HG03135 (cell line): ENCODE results near the gene MRPL17.

Experiments used
- ATAC-seq: cut with Tn5 transposase; IDR thresholded peaks from one replicate; pipeline ENCODE4 v1.9.1; 2021; ENCODE audit warnings: mild to moderate bottlenecking, moderate library complexity; ENCODE audit not compliant: unreplicated experiment

The MRPL17 gene

DNA sequence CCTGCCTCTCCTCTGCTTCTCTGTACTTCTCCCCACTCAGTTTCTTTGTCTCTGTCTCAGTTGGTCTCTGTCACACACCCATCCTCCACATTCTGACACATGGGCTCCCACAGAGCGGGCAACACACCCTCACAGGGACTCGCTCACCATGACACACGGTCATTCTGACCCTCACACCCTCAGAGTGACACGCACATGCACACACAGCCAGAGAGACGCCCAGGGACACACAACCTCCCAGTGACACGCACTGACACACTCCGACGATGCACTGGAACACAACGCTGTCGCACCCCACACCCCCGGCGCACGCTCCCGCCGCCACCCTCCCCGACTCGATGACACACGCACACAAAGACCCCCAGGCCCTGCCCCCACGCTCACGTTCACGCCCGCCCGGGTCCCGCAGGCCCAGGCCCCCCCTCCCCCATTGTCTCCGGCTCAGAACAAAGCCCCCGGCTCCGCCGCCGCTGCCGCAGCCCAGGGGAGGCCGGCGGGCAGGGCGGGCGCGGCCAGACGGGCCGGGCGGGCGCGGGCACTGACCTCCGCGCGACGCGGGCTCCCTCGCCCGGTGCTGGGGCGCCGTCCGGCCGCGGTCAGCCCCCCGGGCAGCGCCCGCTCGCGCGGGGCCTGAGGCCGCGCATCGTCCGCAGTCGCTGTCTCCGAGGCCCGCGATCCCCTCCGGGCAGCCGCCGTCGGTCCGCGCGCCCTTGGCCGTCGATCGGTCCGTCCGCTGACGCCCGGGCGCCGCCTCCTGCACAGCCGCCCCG is 27.9 kb downstream of the MRPL17 start:
- no peak for ATAC-seq

DNA sequence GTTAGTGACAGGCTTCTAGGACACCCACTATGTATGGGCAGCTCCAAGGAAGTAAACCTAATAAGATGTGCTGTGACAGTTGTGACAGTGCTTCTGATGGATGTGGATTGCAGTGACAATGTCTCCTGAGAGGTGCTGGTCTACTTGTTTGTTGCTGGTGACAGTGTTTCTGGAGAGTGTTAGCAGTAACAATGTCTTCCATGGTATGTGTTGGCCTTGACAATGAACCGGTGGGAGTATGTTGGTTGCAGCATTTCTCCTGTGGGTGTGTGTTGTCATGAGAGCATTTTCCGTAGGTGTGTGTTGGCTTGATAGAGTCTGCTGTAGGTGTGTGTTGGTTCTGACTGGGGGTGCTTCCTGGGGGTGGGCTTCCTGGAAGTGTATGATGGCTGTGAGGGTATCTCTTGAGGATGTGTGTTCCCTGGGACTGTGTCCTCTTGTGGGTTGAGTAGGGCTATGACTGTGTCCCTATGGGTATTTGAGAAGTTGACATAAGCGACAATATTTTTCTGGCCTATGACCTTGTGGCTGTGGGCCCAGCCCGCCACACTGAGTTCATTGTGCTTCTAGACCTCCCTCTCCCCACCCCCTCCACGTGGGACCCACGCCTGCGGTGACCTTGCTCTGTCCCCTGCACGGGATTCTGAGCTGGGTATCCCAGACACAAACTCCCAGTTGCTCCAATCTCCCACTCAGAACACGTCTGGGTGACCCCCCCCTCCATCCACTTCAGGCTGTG is 28.7 kb downstream of the MRPL17 start:
- ATAC-seq: no peak

DNA sequence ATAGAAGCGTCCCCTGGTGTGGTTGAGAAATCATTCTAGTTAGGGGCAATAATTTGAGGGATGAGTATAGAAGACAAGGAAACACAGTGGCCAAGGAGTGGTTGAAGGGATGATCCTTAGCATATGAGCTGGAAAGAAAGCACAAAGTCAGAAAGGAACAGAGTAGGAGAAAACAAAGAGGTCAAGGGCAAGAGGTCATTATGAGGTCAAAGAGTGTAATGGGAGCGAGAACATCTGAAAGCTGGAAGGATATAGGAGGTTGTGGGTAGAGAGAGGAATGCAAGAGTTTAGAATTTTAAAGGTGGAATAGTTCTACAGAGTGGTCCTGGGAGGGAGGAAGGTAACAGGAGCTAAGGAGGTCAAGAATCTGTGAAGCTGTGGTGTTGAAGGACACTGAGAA is 29.5 kb downstream of the MRPL17 start:
- no peak for ATAC-seq

DNA sequence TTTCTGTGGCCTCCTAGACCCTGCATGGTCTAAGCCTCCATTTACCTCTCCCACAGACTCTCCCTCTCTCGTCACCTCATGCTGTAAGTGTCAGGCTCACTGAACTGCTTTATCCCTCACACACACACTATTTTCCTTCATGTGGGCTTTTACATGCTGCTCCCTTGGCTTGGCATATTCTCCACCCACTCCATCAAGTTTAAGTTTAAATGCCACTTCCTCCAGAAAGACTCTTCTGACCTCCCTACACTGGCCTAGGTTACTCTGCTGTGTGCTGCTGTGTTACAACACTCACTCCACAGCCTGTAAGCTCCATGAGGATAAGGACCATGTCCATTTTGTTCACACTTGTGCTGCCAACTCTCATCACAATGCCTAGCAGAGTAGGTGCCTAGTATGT is 30.0 kb downstream of the MRPL17 start:
- ATAC-seq: no peak

DNA sequence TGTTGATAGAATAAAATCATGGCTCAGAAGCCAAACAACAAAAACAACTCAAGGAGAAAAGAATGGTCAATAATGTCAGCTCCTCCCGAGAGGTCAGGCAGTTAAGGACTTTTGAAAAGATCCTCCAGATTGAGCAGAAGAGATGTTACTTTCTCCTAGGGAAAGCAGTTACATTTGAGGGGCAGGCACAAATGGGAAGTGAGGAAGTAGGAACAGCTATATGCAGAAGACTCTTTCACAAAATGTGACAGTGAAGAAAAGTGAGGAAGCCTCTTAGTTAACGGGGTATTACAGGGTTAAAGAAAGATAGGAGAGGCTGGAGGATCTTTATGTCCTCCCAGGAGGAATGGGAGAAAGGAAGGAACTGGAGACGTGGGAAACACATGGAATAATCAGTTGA is 31.0 kb downstream of the MRPL17 start:
- no peak for ATAC-seq

DNA sequence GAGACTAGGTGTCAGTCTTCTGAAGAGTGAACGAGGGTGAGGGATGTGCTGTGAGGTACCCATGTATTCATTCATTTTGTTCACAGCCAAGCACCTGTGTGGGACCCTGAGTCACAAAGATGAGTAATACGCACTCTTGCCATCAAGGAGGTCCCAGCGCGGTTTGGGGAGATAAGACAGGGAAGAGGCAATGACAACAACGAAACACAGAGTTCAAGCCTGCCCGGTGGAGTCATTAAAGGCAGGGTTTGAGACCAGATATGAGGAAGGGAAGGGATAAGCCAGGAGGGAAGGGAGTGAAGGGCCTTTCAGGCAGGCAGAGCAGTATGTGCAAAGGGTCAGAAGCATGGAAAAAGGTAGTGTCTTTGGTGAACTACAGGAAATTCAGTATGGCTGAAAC is 32.2 kb downstream of the MRPL17 start:
- no peak for ATAC-seq

DNA sequence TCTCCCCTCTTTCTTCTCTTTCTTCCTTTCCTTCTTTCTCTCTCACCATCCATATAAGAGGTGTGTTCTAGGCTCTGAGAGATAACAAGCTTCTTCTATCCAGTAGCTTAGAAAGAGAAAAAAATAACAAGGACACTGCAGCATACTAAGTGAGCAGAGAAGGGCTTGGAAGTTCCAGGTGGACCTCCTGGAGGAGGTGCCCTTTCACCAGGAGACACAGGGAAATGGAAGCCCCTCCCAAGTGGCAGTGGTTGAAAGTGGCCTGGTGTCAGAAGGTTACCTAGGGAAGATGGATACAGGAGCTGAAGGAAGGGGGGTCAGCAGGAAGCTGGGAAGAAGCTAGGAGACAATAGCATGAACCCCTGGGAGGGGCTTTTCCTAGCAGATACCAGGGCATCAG is 33.0 kb downstream of the MRPL17 start:
- no peak for ATAC-seq

DNA sequence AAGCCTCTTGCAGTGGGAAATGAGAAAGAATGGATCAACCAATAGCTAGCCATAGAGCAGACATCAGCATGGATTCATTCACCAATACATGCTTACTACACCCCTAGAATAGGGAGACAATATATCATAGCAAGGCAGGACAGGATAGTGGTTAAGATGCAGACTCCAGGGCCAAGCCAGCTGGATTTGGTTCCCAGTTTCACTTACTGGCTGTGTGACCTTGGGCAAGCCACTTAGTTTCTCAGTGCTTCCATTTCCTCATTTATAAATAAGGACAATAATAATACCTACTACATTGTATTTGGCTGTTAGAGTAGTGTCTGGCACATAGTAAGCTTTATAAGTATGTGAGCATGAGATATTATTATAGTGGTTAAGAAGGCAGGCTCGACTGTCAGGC is 34.6 kb downstream of the MRPL17 start:
- no peak for ATAC-seq

DNA sequence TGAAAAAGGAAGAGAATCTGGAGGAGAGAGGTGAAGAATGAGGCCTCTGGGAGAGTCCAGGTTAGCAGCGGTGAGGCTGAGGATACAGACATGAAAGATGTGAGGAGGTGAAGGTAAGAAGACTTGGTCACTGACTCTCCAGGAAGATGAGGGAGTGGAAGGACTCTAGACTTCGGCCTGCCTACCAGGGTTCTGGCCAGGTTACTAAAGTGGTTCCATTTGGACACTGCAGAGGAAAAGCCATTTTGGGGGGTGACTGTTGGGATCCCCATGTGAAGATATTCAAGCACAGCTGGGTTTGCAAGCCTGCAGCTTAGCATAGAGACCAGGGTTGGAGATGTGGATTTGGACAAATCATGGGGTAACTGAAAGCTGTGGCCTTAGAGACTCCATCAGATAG is 35.3 kb downstream of the MRPL17 start:
- ATAC-seq: no peak

DNA sequence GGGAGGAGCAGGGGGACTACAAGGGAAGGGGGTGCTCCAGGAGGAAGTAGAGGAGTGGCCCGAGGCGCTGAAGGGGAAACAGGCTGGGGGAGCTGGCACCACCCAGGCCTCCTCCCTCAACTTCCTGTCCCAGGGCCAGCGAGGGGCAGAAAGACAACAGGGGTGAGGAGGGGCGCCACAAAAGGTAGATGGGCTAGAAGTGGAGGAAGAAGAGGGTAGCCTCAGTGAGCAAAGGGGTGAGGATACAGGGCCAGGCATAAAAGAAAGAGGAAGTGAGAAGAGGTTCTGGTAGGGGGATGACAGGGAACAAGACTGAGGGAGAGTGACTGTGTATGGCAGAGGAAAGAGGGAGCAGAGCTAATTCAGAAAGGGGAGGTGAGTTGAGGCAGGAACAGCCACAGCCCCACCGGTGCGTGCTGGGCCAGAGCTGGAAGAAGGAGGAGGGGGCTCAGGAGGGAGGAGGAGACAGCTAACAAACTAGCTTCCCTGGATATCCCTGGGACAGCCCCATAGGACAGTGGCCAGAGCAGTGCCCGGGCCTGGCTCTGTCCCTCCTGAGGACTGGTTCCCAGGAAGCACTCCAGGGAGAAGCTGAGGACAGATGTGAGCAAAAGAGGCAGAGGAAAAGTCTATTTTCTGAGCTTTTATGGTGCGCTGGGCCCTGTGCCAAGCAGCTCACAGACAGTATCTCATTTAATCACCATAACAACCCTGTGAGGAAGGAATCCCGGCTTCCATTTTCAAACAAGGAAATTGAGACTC is 36.0 kb downstream of the MRPL17 start:
- peak; percentile 90 for ATAC-seq

DNA sequence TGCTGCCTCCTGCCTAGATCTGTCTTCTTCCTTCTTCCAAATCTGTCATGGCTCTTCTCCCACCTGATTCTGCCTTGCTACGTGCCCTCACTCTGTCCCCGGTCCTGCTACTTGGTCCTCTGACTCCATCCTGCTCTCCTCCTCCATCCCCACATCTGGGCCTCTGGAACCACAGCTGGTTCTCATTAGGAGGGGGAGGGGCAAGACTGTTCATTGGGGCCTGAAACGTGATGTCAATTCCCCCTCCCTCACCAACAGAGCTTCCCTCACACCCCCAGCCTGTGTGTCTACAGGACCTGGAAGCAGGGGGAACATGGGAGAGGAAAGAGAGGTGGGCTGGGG is 36.6 kb downstream of the MRPL17 start:
- ATAC-seq: no peak

DNA sequence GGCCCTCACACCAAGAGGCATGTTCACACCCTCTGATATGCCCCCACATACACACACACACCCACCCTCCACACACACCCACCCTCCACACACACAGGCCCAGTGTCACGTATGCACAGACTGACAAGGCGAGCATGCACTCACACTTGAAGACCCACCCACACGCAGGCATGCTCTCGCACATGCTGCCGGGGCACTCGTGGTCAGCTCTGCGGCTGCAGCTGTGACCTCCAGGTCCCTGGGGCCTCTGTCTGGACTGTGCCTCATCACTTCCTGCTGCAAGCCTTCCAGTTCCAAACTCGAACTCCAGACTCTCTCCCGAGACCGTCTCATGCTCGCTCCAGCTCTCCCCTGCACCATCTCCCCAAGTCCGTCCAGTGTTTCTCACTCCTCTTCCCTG is 37.1 kb downstream of the MRPL17 start:
- no peak for ATAC-seq

DNA sequence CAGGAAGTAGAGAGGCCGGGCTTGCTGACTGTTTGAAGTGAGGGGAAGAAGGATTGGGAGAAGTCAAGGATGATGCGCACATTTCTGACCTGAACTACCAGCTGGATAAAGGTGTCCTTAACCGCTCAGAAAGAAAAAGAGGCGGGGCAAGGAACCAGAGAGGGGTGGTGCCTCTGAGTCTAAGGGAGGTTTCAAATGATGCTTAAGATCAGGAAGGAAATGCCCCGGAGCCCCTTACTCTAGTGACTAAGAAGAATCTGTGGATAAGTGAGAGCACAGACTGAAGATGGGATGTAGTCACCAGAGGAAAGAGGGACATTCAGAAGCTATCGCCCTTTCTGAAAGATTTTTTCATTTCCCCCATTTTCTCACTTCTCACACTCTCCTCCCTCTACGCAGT is 40.2 kb downstream of the MRPL17 start:
- no peak for ATAC-seq

DNA sequence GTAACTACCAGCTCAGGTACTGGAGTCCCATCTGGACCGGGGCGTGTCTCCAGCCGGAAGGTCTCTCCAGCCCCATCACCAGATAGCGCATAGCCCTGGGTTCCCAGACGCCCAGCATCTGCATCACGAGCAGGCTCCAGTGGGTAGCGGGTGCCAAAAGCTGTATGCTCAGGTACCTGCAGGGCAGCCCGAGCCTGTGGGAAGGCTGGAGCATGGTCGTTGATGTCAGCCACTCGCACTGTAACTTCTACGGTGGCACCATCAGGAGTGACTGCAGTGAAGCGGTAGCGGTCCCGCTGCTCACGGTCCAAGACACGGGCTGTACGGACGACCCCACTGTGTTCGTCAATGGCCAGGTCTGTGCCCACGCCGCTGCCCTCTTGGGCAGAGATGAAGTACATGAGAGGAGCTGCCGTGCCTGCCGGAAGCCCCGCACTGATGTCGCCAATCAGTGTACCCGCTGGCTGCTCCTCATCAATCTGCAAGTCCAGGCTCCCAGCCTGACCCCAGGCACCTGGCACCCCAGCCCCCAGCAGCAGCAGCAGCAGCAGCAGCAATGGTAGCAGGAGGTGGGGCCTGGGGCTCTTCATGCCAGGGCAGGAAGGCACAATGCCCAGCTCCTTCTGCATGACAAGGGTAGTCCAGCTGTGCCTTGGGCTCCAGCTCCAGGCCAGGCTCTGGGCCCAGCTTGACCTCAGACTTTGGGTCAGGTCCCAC is 42.0 kb downstream of the MRPL17 start:
- ATAC-seq: no peak

DNA sequence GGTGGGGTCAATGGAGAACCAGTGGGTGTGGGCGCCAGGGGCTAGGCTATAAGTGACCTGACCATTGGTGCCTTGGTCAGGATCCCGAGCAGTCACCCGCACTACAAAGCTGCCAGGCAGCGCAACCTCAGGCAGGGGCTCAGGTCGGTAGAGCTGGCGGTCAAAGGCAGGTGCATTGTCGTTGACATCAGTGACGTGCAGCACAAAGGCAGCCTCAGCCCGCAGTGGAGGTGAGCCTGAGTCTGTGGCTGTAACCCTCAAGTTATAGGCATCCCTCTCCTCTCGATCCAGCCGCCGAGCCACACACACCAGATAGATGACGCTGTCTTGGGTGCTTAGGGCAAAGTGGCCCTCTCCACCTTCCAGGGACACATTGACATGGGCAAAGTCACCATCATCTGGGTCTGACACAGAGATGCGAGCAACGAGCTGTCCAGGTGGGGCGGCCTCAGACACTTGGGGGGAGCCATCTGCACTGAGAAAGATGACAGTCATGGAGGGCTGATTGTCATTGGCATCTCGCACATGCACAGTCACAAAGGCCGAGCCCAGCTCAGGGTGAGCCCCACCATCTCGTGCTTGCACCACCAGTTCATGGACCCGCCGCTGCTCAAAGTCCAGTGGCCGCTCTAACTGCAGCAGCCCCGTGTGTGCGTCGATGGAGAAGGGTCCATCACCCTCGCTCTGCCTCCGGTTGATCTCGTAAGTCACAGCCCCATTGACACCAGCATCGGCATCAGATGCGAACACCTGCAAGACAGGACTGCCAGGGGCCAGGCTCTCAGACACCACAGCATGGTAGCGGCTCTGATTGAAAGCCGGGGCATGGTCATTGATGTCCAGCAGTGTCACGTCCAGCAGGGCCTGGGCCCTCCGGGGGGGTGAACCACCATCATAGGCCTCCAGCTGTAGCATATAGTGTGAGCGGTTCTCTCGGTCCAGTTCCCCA is 42.8 kb downstream of the MRPL17 start:
- no peak for ATAC-seq

DNA sequence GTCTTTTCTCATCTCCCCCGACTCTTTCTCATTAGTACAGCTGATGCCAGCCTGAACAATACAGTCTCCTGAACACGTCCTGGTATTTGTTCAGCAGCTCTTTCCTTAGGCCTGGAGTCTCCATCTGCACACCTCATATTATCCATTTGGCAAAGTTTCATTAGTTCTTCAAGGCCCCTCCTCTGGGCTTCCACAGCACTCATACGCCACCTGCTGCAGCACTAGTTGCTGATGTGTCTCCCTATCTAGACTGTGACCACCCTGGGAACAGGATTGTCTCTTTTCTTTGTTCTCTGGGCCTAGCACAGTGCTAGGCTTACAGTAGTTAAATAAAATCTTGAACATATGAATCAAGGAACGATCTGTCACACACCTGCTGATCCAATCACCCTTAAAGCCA is 44.7 kb downstream of the MRPL17 start:
- ATAC-seq: no peak

DNA sequence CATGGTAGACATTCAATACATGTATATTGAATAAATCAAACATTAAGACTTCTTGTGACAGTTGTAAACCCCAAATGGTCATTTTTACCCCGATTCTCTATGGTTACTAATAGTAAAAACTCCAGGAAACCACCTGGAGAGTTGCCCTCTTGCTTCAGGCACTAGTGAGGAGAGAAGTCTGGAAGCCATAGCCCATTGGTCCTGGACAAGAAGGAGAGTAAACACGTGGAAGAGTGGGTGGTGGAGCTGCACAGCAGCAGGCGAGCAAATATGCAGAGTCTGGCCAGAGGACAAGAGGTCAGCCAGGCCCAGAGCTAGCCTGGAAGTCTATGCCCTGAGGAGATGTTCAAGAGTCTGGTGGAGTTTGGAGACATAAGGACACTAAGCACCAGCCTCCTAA is 45.3 kb downstream of the MRPL17 start:
- no peak for ATAC-seq

DNA sequence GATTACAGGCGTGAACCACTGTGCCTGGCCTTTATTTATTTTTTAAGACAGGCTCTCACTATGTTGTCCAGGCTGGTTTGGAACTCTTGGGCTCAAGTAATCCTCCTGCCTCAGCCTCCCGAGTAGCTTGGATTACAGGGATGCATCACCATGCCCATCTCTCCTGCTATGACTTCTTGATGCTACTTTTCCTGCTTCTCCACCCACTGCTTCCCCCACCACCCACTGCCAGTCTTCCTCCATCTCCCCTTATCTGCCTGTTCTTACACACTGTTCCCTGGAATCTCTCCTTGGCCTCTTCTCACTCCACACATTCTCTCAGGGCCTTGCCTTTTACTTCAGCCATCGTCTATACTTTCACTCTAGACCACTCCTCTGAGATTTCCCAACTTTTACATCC is 46.7 kb downstream of the MRPL17 start:
- ATAC-seq: no peak

DNA sequence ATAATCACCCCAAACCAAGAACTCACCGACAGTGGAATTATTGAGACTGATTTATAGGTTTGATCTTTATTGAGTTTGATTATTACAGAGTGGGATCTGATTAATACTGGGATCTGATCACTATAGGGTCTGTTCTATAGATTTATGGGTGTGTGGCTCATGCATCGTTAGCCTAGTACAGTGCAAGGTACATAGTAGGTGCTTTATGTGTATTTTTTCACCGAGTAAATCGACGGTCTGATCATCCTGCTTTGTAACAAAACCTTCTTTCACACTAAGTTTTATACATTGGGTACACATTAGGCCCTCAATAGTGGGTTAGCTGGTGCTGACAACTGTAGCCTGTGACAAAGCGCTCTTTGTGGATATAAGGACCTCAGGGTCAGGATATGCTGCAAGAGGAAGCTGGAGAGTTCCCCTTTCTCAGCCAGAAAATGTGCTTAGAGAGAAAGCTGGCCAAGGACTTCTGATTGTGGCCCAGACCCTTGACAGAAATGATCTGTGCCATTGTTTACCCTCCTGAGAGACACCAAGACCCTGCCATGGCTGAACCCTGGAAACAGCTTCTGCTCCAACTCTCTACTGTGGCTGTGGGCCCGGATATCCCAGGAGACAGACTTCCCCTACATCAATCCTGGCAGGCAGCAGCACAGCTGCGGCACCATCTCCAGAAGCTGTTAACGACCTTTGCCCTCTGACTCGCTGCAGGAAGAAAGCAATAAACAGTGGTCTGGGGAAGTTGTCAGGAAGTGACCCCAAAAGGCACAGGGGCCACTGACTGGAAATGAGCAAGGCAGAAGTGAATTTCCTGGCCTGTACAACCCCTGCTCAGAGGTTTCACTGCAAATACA is 47.8 kb downstream of the MRPL17 start:
- ATAC-seq: no peak
